KOPT-K1 (cell line): Measurements from ENCODE around the gene MTCH1.

Experiments
- H3K27ac ChIP-seq: fragments of 200-600 bp; sonication (generic); 2 replicates; pipeline ENCODE4 v1.5.1; 2016; ENCODE audit warnings: antibody characterized with exemption, mild to moderate bottlenecking, low read depth, low read length; ENCODE audit not compliant: poor library complexity, severe bottlenecking
- H3K36me3 ChIP-seq: fragments of 200-600 bp; sonication (generic); 2 replicates; pipeline ENCODE4 v1.5.1; 2017; ENCODE audit warnings: antibody characterized with exemption, mild to moderate bottlenecking, low read length, moderate library complexity; ENCODE audit not compliant: insufficient read depth
- H3K9me3 ChIP-seq: fragments of 200-600 bp; sonication (generic); 2 replicates; pipeline ENCODE4 v1.5.1; 2017; ENCODE audit warnings: antibody characterized with exemption, low read length, mild to moderate bottlenecking; ENCODE audit not compliant: insufficient read depth, poor library complexity, severe bottlenecking

MTCH1 gene

GRCh38 chr6:37021356-37022129, 35.5 kb upstream of the MTCH1 start:
- H3K9me3 ChIP-seq: no peaks in the 10 kb centered on the region
- H3K36me3 ChIP-seq: no peaks in the 10 kb centered on the region
- H3K27ac ChIP-seq: peak overlapping the region; percentile 41

DNA sequence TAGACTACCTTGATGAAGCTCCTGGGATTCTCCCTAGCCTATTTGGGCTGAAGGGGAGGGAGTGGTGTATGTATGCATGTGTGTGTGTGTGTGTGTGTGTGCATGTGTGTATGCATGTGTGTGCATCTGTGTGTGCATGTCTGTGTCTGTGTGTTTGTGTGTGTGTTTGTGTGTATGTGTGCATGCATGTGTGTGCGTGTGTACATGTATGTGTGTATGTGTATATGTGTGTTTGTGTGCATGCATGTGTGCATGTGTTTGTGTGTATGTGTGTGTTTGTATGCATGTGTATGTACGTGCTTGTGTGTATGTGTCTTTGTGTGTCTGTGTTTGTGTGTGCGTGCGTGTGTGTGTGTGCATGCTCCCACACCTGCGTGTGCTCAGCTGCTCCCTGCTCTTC, 34.8 kb upstream of the MTCH1 start:
- Histone ChIP-seq H3K36me3 (no peaks in the 10 kb centered on the region), H3K9me3 (no peaks in the 10 kb centered on the region), H3K27ac (peak overlapping the region; percentile 41)

- no peaks in the 10 kb centered on the region for H3K9me3 ChIP-seq
- H3K27ac ChIP-seq: peak overlapping the region; percentile 10
Measured at GRCh38 chr6:37020381-37020780, 34.4 kb upstream of the MTCH1 start.

GRCh38 chr6:37019065-37019450, 33.1 kb upstream of the MTCH1 start:
- H3K36me3 ChIP-seq: no peaks in the 10 kb centered on the region
- H3K27ac ChIP-seq: peak overlapping the region; percentile 62
- H3K9me3 ChIP-seq: no peaks in the 10 kb centered on the region

More at GRCh38 chr6:37020381-37020780, 34.4 kb upstream of the MTCH1 start:
- H3K36me3 ChIP-seq: no peaks in the 10 kb centered on the region

DNA sequence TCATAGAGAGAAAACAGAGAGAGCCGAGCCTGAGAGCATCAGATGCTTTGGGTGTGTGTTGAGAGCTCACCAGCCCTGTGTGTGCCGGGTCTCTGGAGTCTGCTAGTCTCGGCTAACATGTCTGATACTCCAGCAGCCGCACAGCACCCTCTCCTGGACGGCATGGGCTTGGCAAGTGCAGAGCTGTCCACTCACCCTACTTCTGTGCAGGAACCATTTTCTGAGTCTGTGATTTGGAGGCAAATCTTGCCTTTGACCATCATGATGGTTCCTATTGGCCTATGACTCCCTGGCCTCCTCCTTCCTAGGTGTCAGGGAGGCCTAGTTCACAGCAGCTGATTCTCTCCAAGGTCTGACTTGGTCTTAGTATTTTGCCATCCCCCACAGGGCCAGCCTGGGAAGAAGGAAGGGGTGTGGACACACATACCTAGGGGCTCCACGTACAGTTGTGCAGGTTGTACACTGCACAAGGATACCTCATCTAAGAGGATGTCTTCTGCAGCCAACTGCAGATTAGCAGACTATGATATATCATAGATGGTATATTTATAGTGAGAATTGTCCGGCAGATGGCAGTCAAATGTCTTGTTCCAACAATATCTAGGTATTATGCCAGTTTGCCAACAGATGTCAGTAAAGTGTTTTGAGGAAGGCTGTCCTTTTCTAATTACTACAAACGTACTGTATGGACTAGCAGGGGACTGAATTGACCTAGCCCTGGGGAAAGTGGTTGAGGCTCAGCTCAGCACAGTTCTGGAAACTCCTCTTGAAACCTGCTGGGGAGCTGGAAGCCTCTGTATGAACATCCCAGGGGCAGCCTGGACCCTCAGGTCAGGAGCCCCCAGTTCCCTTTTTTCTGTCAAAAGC, 32.4 kb upstream of the MTCH1 start:
- Histone ChIP-seq H3K36me3 (no peaks in the 10 kb centered on the region), H3K27ac (peak overlapping the region; percentile 62), H3K9me3 (no peaks in the 10 kb centered on the region)

GRCh38 chr6:37017606-37018197, 31.7 kb upstream of the MTCH1 start:
- H3K9me3 ChIP-seq: no peaks in the 10 kb centered on the region
- peak overlapping the region; percentile 62 for H3K27ac ChIP-seq
- no peaks in the 10 kb centered on the region for H3K36me3 ChIP-seq

DNA sequence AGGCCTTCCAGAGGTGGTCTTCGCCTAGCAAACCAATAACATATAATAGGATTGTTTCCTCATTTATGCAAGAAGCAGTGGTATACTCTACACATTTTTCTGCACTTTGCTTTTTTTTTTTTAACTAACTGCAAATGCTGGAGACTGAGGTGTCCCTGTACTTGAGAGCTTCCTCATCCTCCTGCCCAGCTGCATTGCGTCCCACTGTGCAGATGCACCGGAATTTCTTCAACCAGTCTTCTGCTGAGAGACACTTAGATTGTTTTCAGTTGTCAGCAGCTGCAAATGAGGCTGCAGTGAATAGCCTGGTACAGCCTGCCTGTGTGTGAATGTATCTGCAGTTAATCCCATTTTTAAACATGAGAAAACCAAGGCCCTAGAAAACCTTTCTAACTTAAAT, 31.0 kb upstream of the MTCH1 start:
- Histone ChIP-seq H3K27ac (peak overlapping the region; percentile 62), H3K9me3 (no peaks in the 10 kb centered on the region), H3K36me3 (no peaks in the 10 kb centered on the region)

- H3K9me3 ChIP-seq: no peaks in the 10 kb centered on the region
- H3K27ac ChIP-seq: no peak overlapping the region
- H3K36me3 ChIP-seq: no peaks in the 10 kb centered on the region
Measured at GRCh38 chr6:37015532-37015931, 29.5 kb upstream of the MTCH1 start.

- Histone ChIP-seq H3K36me3 (no peaks in the 10 kb centered on the region), H3K9me3 (no peaks in the 10 kb centered on the region), H3K27ac (no peak overlapping the region)
Measured at GRCh38 chr6:37014667-37015066, 28.7 kb upstream of the MTCH1 start.

GRCh38 chr6:37013516-37014491, 27.8 kb upstream of the MTCH1 start:
- no peaks in the 10 kb centered on the region for H3K9me3 ChIP-seq
- H3K36me3 ChIP-seq: no peaks in the 10 kb centered on the region
- H3K27ac ChIP-seq: no peak overlapping the region

DNA sequence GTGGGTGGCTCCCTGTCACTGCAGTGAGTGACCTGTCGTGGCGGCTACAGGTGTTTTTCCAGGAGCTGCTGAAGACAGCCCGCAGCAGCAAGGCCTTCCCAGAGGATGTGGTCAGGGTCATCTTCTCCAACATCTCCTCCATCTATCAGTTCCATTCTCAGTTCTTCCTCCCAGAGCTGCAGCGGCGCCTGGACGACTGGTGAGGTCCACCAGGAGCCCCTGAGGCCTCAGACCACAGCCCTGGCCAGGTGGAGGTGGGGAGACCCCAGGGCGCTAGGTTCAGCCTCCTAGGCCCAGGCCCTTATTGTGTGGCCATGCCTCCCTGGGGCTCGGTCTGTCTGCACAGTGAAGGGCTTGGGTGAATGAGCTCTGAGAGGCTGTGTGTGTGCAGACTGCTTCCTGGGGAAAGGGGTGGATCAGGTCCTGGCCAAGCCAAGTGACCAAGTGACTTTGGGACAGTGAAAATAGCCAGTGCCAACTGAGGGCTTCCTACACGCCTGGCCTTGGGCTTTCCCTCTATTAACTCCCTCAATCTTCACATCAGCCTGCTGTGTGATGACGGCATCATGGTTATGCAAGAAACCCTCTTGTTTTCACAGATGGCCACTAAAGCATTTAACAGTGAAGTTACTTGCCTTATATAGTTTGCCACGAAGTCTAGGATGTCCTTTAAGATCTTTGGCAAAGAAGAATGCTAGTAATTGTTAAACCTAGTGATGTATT, 25.8 kb upstream of the MTCH1 start:
- Histone ChIP-seq H3K36me3 (no peaks in the 10 kb centered on the region), H3K27ac (no peak overlapping the region), H3K9me3 (no peaks in the 10 kb centered on the region)

- no peaks in the 10 kb centered on the region for H3K9me3 ChIP-seq
- no peak overlapping the region for H3K27ac ChIP-seq
- no peaks in the 10 kb centered on the region for H3K36me3 ChIP-seq
Measured at GRCh38 chr6:37010402-37010892, 24.5 kb upstream of the MTCH1 start.

DNA sequence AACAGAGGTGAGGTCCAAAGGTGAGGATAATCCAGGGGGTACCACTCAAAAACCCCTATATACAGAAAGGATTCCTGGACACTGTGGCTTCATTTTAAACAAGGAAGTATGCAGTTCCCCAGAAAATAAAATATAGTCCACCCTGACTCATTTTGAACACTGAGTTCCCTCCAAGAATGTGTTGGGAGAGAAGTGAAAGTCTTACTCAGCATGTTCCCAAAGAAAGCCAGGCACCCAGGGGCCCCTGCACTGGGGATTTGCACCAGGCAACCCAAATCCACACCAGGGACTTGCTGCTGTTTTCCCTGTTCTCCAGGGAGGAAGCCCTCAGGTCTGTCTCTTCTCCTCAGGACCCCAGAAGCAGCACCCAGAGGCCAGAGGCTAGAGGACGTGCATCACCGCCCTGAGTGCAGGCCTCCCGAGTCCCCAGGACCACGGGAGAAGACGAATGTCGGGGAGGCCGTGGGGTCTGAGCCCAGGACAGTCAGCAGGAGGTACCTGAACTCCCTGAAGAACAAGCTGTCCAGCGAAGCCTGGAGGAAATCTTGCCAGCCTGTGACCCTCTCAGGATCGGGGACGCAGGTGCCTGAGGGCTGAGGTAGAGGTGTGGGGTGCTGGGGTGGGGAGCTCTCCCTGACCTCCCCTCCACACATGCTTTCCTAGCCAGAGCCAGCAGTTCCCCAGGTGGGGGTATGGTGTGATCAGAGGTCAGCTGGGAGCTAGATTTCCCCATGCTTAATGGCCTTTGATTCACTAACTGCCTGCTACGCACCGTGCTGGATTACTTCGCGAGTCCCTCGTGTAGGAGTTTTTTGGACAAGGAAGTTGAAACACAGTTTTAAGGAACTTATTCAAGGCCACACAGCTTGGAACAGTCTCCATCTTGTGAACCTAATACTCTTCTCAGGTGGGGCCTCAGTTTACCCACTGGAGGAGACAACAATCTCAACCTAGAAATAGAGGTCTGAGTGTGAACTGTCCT, 22.8 kb upstream of the MTCH1 start:
- H3K36me3 ChIP-seq: no peaks in the 10 kb centered on the region
- no peaks in the 10 kb centered on the region for H3K9me3 ChIP-seq
- no peak overlapping the region for H3K27ac ChIP-seq
